NB4 (cell line): ENCODE measurements around the gene TECRL.

Experiments used
- DNase-seq: peaks from one replicate; pipeline ENCODE4 v3.0.0; 2010; ENCODE audit warnings: low read depth
- H3K4me3 ChIP-seq: one replicate; pipeline ENCODE4 v1.5.1; 2011; ENCODE audit warnings: mild to moderate bottlenecking, low read depth, low read length, moderate library complexity
- CTCF ChIP-seq: IDR thresholded peaks from one replicate; pipeline ENCODE4 v1.5.1; 2012; ENCODE audit warnings: low read depth, low read length
- MAX ChIP-seq: IDR thresholded peaks from 2 replicates; pipeline ENCODE4 v1.6.1; 2011; ENCODE audit warnings: low read depth, low read length
- MYC ChIP-seq: IDR thresholded peaks from 2 replicates; pipeline ENCODE4 v1.6.1; 2011; ENCODE audit warnings: low read depth, low read length
- POLR2A ChIP-seq: IDR thresholded peaks from 2 replicates; pipeline ENCODE4 v1.6.1; 2011; ENCODE audit warnings: mild to moderate bottlenecking; ENCODE audit not compliant: insufficient read length; ENCODE audit errors: extremely low read depth

TECRL gene

GRCh38 chr4:64266669-64267068, 142.6 kb downstream of the TECRL start:
- no peak overlapping the region for H3K4me3 ChIP-seq
- no peak for TF ChIP-seq POLR2A
- no peak for TF ChIP-seq CTCF
- no peak for TF ChIP-seq MYC
- TF ChIP-seq MAX: no peak
- no peak for DNase-seq

- H3K4me3 ChIP-seq: no peak overlapping the region
- TF ChIP-seq MYC (no peak), MAX (no peak), CTCF (no peak), POLR2A (no peak)
- DNase-seq: no peak
Measured at GRCh38 chr4:64266263-64266662, 143.0 kb downstream of the TECRL start.

DNA sequence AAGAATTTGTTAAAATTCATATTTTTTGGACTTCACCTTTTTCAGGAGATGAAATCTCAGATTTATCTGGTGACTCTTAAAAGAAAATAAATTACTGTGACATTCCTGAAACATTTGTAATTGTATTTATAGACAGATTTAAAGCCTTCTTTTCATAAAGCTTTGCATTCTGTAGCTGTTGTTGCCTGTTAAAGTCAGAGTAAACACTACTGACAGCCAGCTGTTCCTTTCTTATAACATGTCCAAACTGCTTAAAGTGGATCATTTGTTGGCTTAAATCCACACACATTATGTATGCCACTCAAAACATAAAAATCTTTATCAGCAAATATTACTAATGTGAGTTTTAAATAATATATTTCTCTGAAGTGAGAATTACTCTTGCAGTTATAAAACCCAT, 157.5 kb downstream of the TECRL start:
- no peak for DNase-seq
- TF ChIP-seq POLR2A (no peak), MAX (no peak), MYC (no peak), CTCF (no peak)
- H3K4me3 ChIP-seq: no peak overlapping the region

GRCh38 chr4:64250488-64250887, 158.8 kb downstream of the TECRL start:
- DNase-seq: no peak
- TF ChIP-seq MAX (no peak), POLR2A (no peak), MYC (no peak), CTCF (no peak)
- no peak overlapping the region for H3K4me3 ChIP-seq

DNA sequence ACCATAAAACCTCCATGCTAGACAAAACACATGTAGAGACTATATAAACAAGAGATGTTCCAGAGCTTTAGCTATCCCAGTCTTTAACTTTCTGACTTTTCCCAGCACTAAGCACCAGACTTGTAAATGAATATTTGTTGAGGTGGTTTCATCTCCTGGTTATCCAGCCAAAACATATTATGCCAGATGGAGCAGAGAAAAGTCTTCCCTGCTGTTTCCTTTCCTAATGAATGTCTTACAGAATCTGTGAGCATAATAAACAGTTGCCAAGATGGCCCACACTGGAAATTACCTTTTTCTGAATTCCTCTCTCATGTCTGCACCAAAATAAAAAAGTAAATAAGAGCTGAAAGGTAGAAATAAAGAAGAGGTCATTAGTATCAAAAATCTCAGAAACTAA, 159.2 kb downstream of the TECRL start:
- no peak for DNase-seq
- H3K4me3 ChIP-seq: no peak overlapping the region
- TF ChIP-seq POLR2A: no peak

DNA sequence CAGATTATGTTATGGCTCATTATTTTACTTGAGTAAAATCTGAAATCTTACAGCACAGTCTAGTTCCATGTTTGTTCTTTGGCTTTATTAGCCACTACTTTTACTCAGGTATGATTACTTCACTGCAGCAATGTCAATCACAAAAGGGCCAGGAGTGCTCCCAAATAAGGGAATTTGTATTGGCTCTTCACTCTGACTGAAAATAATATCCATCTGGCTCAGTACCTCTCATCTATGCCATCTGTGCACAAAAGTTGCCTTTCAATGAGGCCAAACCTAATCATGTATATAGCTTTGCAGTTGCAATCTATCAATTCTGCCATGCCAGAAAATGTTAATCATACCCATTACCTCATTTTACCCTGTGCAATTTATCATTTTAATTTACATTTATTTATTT, 161.1 kb downstream of the TECRL start:
- TF ChIP-seq MYC (no peak), CTCF (no peak), POLR2A (no peak), MAX (no peak)
- DNase-seq: no peak
- no peak overlapping the region for H3K4me3 ChIP-seq
